Activated CD4-positive, alpha-beta T cell treated with anti-CD3 and anti-CD28 coated beads, Interleukin-2, amount 50 U/mL, for 24 hours (primary cell): ENCODE measurements around the gene TM9SF2.
"Not testable (repeated sequence)": the region's sequence is repeated elsewhere in the genome, so short reads cannot be mapped to it uniquely, and the experiment has no call there.

Source experiments
- DNase-seq, 2 donors: peaks; one replicate each; pipeline ENCODE4 v3.0.0-alpha.2; 2020; ENCODE audit warnings: low read depth in 1 of 2, low spot score in 1 of 2

Gene TM9SF2

GRCh38 chr13:99527301-99527700 lies 26.0 kb downstream of the TM9SF2 start:
- DNase-seq = no peak

DNA sequence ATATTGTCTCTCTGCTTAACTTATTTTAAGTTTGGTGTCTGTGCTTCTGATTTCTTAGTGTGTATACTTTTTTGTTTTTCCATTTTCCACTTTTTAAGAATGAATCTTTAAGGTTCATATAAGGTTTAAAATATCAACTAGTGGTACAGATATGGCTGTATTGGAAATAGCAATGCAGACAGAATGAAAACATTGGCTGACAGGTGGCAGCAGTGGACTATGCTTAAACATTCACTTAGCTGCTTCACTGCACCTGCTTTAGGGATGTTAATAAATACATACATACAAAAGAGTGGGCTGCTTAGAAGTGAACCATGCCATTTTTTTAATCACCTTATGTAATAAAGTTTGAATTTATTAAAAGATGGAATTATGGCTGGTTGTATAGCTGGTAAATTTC lies 27.3 kb downstream of the TM9SF2 start:
- no peak for DNase-seq

DNA sequence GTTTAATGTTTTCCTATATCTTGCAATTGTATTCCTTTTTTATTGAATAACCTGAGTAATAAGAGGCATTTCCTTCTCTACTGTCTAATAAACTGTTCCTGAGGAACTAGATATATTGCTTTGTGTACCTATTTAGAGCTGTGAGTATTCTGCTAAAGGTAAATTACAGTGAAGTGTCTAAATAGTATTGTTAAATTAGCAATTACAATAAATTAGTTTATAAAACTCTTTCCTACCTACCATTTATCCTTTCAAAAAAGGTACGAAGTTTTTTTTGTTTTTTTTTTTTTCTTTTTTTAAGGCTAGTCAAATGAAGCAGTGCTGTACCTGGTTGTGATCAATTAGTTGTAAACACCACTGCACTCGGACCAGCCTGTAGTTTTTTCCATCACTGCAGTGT lies 34.8 kb downstream of the TM9SF2 start:
- DNase-seq = no peak

DNA sequence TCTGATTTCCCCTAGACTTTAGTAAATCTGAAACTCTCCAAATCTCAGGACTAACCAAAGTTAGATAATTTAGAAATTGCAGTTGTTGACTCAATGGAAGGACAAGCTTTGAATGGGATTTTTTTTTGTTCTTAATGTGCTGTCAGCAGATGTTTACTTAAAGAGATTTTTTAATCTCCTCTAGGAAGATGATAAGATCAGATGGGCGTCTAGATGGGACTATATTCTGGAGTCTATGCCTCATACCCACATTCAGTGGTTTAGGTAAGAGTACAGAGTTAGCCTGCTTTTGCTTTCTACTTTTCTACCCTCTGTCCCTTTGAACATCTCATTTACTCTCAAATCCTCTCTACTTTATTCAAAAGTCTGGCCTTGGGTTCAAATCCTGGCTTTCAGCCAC lies 39.3 kb downstream of the TM9SF2 start:
- DNase-seq = no peak

- peak in 1 of 2 donors; percentile 35 for DNase-seq
Measured at GRCh38 chr13:99542788-99543406, 41.6 kb downstream of the TM9SF2 start.

GRCh38 chr13:99545361-99545760 lies 44.1 kb downstream of the TM9SF2 start:
- DNase-seq = no peak

GRCh38 chr13:99545979-99546378 lies 44.7 kb downstream of the TM9SF2 start:
- no peak for DNase-seq

- DNase-seq = no peak
Measured at GRCh38 chr13:99546878-99547277, 45.6 kb downstream of the TM9SF2 start.

DNA sequence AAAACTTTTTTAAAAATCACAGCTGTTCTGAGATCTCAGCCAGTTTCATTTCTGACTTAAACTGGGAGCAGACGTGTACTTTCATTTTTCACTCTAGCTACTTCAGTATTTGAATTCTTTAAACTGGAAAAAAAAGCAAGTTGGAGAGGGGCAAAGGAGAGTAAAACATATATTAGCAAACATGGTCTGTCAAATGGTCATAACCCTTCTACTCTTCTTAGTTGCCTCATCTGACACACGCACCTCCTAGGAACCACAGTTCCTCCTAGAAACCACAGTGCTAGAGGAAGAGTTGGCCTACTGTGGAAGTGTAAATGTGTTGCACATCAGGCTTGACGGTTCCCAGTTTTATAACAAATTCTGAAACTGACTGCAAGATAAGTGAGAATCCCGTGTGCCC lies 47.2 kb downstream of the TM9SF2 start:
- DNase-seq = no peak

- no peak for DNase-seq
Measured at GRCh38 chr13:99553033-99553432, 51.8 kb downstream of the TM9SF2 start.

GRCh38 chr13:99555149-99555548 lies 53.9 kb downstream of the TM9SF2 start:
- DNase-seq = no peak

DNA sequence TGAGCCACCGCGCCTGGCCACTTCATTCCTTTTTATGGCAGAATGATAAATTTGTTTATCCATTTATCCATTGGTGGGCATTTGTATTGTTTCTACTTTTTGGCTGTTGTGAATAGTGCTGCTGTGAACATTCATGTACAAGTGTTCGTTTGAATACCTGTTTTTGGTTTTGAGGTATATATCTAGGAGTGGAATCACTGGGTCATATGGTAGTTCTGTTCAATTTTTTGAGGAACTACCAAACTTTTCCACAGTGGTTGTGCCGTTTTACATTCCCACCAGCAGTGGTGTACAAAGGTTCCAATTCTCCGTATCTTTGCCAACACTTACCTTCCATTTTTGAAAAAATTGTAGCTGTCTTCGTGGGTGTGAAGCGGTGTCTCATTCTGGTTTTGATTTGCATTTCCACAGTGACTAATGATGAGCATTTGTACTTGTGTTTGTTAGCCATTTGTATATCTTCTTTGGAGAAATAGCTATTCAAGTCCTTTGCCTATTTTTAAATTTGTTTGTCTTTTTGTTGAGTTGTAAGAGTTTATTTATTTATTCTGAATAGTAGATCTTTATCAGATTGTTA lies 55.7 kb downstream of the TM9SF2 start:
- DNase-seq = peak in 1 of 2 donors; percentile 6

- DNase-seq = no peak
Measured at GRCh38 chr13:99558570-99559180, 57.4 kb downstream of the TM9SF2 start.

DNA sequence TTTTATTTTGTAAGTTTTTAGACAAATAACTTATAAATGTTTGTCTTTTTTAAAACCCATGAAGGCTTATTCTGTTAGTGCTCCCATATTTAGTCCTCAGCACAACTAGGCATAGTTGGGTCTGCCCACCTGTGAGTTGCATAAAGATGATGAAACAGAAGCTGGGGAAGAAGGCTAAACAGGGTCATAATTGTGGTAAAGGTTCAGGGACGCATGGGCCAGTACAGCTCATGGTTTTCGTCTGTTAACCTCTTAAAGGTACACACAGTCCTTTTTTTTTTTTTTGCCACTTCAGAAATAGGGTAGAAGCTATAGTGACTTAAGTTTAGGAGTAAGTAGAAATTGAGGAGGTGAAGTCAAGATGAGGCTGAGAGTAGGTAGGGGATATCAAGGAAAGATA lies 58.3 kb downstream of the TM9SF2 start:
- DNase-seq = no peak

DNA sequence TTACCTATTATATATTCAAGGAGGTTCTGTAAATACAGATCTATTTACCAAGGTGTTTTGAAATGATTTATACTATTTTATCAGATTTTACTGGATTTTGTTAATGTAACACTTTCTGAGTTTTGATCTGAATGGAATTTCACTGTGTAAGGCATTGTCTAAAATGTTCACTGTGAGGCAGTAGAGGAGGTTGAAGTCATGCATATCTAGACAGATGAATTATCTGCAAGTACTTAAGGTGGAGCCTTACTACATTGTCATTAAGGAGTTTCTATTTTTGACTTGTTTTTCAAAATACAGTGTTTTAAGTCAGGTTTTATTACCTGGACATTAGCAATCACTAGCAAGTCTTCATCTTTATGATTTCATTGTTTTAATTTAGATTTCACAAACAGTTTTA lies 62.1 kb downstream of the TM9SF2 start:
- DNase-seq = no peak

DNA sequence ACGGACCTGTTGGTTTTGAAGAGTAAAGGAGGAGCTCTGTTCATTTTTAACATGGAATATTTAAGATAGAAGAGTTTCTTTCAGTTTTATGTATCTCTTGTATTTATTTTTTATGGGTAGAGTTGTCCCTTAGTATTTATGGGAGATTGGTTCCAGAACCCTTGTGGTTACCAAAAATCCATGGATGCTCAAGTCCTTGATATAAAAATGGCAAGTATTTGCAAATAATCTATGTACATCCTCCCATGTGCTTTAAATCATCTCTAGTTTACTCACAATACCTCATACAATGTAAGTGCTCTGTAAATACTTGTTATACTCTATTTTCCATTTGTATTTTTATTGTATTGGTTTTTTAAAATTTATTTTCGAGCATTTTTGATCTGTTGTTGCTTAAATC lies 63.1 kb downstream of the TM9SF2 start:
- no peak for DNase-seq

DNA sequence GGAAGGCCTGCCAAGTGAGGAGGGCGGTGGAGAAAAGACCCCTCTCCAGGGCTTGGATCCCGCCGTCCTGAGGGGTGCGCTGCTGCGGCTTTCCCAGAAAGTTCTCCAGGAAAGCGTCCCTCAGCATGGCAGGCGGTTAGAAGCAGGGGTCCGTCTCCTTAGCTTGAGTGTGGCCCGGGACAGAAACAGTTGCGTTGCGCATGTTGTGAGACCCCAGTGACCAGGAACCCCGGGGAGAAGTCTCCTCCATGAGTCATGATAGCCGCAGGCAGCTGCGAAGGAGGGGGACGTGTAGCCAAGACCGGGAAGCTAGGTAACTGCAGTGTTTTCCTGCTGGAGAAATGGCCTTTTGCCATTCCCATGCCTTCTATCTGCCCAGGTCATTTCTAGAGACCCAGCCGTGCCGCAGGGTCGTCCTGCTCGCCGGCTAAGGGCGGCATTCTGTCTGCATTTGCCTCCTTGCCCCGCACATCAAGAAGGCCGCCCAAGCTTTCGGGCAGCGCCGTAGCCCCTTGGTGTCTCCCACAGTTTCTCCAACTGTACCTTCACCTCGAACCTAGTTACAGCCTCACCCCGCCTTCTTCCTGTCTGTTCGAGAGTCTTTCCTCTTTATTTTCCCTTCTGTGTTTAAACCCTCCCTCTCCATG lies 64.3 kb downstream of the TM9SF2 start:
- DNase-seq = no peak

DNA sequence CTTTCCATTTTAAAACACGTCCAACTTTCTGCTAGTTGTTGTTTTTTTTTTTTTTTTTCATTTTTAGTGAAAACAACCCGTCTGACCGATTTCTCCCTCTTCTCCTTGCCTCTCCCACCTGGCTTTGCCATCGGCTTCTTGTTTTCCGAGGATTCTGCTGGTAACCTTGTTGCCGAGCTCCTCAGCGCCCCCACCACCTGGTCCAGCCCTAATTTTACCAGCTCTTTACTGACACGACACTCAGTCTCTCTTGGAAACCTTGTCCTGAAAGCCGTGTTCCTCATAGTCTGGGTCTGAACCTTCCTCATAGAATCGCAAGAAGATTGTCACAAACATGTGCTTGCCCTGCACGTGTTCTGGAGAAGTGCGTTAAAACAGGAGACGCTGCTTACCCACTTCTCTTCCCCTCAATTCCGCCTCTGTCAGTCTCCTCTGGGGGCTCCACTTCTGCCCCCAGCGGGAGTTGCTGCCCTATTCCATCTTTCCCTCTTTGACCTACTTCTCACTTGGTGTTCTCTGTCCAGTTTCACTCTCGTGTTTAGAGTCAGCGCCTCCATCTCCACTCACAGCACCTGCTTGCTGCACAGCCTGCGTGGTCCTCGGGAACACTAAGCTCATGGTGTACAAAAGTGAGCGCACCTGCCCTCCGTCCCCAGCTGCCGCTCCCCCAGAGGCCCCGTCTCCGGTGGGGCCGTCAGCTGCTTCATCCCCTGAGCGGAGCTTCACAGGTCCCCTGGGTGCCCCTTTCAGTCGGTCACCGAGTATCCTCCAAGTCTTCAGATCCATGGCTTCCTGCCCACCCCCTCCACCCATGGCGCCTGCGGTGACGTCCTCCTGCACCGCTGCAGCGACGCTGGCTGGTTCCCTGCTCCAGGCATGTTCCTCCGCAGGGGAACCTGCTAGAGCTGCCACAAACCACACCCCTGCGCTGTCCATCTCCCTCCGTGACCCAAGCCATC lies 65.1 kb downstream of the TM9SF2 start:
- no peak for DNase-seq

- not testable (repeated sequence) for DNase-seq
Measured at GRCh38 chr13:99568901-99569300, 67.6 kb downstream of the TM9SF2 start.

DNA sequence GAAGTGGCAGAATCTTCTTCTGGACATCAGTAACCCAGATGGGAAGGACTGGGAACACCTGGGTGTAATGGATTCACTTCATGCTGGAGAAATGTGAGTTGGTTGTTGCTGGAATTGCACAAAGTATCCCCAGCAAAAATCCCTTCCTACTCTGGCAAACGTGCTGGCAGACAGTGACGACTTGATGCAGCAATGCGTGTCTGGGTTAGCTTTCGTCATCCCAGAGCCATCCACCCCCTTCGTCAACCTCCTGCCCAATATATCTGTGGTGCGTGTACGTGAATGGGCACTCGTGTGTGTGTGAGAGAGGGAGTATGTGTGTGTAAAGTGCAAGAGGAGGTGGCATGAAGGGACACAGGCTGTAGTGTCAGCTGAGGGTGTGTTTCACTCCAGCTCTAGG lies 70.9 kb downstream of the TM9SF2 start:
- no peak for DNase-seq

DNA sequence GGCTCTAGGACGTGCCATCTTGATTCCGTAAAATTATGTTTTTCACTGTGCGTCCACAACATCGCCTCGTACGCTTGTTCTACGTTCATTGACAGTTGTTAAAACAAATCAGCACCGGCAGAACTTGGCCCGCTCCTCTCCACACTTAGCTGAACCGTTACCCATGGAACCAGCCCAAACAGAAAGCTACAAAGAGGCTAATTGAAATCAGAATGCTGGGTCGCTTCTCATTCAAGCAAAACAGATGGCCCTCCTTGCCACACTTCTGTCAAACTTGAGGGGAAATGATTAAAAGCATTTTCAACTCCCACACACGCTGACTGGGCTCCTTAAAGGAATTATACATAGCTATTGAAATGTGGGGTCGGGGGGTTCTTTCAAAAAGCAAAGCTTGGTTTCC lies 71.6 kb downstream of the TM9SF2 start:
- no peak for DNase-seq
